Anterior cingulate cortex (tissue), 58 donors: Measurements from ENCODE around the gene ARHGEF37.
"Not testable (repeated sequence)": the region's sequence is repeated elsewhere in the genome, so short reads cannot be mapped to it uniquely, and the experiment has no call there.

ENCODE experiments used
- DNase-seq, 58 donors: peaks; one replicate each; lab custom pipeline; 2025; lab: John Stamatoyannopoulos, UW

ARHGEF37 gene

GRCh38 chr5:149563466-149563865 lies 17.8 kb upstream of the ARHGEF37 start:
- no peak for DNase-seq

- peak in 16 of 58 donors; percentile 2 to 71 (median 16) for DNase-seq
Observed at GRCh38 chr5:149564542-149565140, 16.7 kb upstream of the ARHGEF37 start.

- DNase-seq: no peak
Observed at GRCh38 chr5:149567226-149567625, 14.1 kb upstream of the ARHGEF37 start.

GRCh38 chr5:149572170-149572569 lies 9.1 kb upstream of the ARHGEF37 start:
- DNase-seq: no peak

- DNase-seq: no peak
Observed at GRCh38 chr5:149572576-149573231, 8.6 kb upstream of the ARHGEF37 start.

GRCh38 chr5:149575131-149575530 lies 6.2 kb upstream of the ARHGEF37 start:
- no peak for DNase-seq

GRCh38 chr5:149576021-149576420 lies 5.3 kb upstream of the ARHGEF37 start:
- DNase-seq: no peak

- DNase-seq: no peak
Observed at GRCh38 chr5:149578896-149579295, 2.4 kb upstream of the ARHGEF37 start.

GRCh38 chr5:149580808-149581191 lies 498 bp upstream of the ARHGEF37 start:
- DNase-seq: peak in 1 of 58 donors; percentile 65

- peak in 21 of 58 donors; percentile 2 to 49 (median 20) for DNase-seq
Observed at GRCh38 chr5:149581931-149582768, 852 bp downstream of the ARHGEF37 start.

GRCh38 chr5:149583394-149583793 lies 2.1 kb downstream of the ARHGEF37 start:
- peak in 41 of 58 donors; percentile 3 to 83 (median 39) for DNase-seq

GRCh38 chr5:149584121-149584520 lies 2.8 kb downstream of the ARHGEF37 start:
- no peak for DNase-seq

GRCh38 chr5:149585910-149586309 lies 4.6 kb downstream of the ARHGEF37 start:
- no peak for DNase-seq

- no peak for DNase-seq
Observed at GRCh38 chr5:149586708-149587318, 5.5 kb downstream of the ARHGEF37 start.

GRCh38 chr5:149588936-149589335 lies 7.6 kb downstream of the ARHGEF37 start:
- no peak for DNase-seq

GRCh38 chr5:149593370-149593769 lies 12.1 kb downstream of the ARHGEF37 start:
- no peak for DNase-seq

- DNase-seq: no peak
Observed at GRCh38 chr5:149594206-149594895, 13.1 kb downstream of the ARHGEF37 start.

- not testable (repeated sequence) for DNase-seq
Observed at GRCh38 chr5:149595105-149595504, 13.8 kb downstream of the ARHGEF37 start.

GRCh38 chr5:149596712-149597111 lies 15.4 kb downstream of the ARHGEF37 start:
- DNase-seq: no peak

- no peak for DNase-seq
Observed at GRCh38 chr5:149597618-149598017, 16.3 kb downstream of the ARHGEF37 start.
